Lower leg skin (tissue), 4 donors: ENCODE measurements around the gene VCP. TPM values are rescaled to one million over a fixed set of nuclear protein-coding genes. Genes with fewer than 3 reads are reported as not detected.

Experiments
- DNase-seq, 2 donors: peaks; one replicate each; pipeline ENCODE4 v3.0.0-alpha.2; 2019; ENCODE audit warnings: low spot score in 2 of 2
- H3K4me3 ChIP-seq: fragments of 200-600 bp; sonication (generic); 2 replicates; pipeline ENCODE4 v1.5.1; 2017; ENCODE audit warnings: mild to moderate bottlenecking, low read depth; ENCODE audit not compliant: poor library complexity, severe bottlenecking
- POLR2A ChIP-seq, 2 donors: fragments of 450-650 bp; IDR thresholded peaks; one replicate each; pipeline ENCODE4 v1.6.1; 2016 to 2017; ENCODE audit warnings: antibody characterized with exemption in 2 of 2, mild to moderate bottlenecking in 1 of 2, moderate library complexity in 1 of 2
- WGBS, 2 donors: methylation state at CpG; one replicate each; pipeline ENCODE4 v1.1.5; 2018; 5-methylcytosine and 5-hydroxymethylcytosine counted together
- intact Hi-C: fragments of 100-400 bp; cut with DNase I; formaldehyde crosslinking; loops from one replicate; pipeline ENCODE4 v1.15.0; 2023; ENCODE audit warnings: low total_unique reads
- total RNA-seq, 4 donors: library from RNA; depleted of rRNA; stranded (reverse); fragments of >200 nt; gene quantifications; one replicate each; pipeline ENCODE4 v1.1.0, GENCODE V29; 2016
- TF ChIP-seq, protein P1 (sequence below), 3 donors: fragments of 450-650 bp; IDR thresholded peaks; one replicate each; pipeline ENCODE4 v1.5.1; 2016; ENCODE audit warnings: antibody characterized with exemption in 3 of 3, mild to moderate bottlenecking in 3 of 3, moderate library complexity in 2 of 3

Gene VCP
- total RNA-seq, 4 donors from 2014 or later: 122 to 194 (median 156) TPM

DNA sequence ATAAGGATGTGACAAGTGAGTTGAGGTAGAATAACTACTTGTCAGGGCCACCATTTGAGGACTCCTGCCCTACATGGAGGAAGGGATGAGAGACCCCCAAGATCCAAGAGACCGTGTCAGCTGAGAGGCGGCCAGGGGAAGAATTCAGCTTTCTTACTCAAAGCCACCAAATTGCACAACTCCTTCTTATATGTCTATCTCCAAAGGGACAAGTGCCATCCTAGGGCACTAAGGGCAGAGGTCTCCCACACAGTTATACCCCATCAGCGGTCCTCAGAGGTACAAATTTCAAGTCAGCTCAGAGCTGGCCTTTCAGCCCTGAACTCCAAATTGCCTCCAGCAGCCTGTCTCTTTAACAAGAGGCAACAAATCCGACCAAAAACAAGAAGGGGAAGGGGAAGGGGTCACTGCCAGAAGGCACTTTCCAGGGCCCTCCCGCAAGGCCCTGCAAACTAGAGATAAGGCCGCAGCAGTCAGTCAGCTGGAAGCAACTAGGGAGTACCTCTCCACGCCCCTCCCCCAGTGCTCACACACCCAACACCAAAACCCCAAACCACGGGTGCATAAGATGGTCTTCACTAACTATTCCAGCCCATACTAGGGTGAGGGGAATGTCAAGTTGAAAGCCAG, 36.6 kb upstream of the VCP start:
- DNase-seq: peak in 1 of 2 donors; percentile 81
- TF ChIP-seq, protein P1, sequence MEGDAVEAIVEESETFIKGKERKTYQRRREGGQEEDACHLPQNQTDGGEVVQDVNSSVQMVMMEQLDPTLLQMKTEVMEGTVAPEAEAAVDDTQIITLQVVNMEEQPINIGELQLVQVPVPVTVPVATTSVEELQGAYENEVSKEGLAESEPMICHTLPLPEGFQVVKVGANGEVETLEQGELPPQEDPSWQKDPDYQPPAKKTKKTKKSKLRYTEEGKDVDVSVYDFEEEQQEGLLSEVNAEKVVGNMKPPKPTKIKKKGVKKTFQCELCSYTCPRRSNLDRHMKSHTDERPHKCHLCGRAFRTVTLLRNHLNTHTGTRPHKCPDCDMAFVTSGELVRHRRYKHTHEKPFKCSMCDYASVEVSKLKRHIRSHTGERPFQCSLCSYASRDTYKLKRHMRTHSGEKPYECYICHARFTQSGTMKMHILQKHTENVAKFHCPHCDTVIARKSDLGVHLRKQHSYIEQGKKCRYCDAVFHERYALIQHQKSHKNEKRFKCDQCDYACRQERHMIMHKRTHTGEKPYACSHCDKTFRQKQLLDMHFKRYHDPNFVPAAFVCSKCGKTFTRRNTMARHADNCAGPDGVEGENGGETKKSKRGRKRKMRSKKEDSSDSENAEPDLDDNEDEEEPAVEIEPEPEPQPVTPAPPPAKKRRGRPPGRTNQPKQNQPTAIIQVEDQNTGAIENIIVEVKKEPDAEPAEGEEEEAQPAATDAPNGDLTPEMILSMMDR (IDR thresholded peaks at IDR 0.05): no peak
- TF ChIP-seq POLR2A (IDR thresholded peaks at IDR 0.05): no peak
- 66 to 72% methylated on average over 7 to 8 of the region's 8 CpGs for WGBS, 2 donors
- intact Hi-C loops: no loop called here
- H3K4me3 ChIP-seq: no peak overlapping the region

DNA sequence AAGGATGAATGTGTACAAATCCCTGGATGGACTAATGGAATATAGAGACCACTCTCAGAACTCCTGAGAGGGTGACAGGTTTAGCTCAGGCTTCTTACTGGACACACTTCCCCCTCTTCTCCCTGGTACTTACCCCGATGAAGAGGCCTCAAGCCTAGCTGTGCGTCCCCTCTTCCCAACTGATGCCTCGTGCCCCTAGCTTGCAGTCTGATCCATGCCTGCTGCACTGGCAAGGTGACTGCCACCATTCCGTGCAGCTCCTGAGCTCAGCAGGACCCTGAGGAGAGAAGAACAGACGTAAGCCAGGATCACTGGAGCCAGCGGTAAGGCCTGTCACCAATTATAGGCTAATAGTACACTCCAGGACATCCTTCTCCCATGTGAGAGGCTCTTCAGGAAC, 36.0 kb upstream of the VCP start:
- intact Hi-C loops: no loop called here
- no peak overlapping the region for H3K4me3 ChIP-seq
- no peak for TF ChIP-seq POLR2A (IDR thresholded peaks at IDR 0.05)
- TF ChIP-seq, protein P1 (IDR thresholded peaks at IDR 0.05): no peak
- peak in 1 of 2 donors; percentile 53 for DNase-seq
- 82 to 84% methylated on average over 6 of the region's 6 CpGs for WGBS, 2 donors

DNA sequence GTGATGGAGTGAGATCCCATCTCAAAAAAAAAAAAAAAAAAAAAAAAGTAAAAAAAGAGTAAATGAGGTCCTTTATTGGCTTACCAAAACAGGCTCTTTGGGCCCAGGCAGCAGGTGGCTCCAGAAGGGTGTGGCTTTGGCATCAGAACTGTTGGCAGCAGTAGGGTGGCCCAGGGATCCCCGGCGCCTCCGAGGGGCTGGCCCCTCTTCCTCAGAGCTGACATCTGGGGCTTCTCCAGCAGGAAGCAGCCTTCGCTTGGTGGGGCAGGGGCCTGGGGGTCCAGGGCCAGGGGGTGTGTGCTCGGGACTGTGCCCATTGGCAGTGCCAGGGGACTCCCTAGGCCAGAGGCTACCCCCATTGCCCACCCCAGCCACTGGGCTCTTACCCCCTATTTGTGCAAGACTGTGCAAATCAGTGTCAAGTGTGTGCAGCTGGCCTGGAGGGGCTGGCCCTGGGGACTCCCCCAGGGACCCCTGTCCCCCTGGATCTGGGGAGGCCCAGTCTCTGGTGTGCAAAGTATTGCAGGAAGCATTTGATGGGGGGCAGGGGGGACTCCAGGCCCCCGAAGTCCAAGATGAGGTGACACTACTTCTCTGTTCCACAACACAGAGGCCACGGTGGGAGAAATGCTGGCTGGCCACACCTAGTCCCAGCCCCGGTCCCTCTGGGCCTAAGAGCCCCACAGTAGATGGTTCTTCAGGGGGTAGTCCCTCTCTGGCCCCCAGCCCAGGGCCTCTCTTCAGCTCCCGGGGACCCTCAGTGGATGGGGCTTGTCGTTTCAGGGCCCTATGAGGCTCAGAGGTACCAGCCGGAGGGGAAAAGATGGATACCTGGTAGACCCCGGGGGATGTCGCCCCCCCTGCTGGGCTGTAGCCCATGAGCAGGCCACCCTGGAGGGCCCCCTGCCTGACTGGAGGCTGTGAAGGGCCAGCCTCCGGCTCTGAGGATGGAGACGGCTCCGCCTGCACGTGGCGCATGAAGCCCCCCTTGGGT, 35.2 kb upstream of the VCP start:
- DNase-seq: peak in 1 of 2 donors; percentile 84
- no peak overlapping the region for H3K4me3 ChIP-seq
- TF ChIP-seq POLR2A (IDR thresholded peaks at IDR 0.05): no peak
- TF ChIP-seq, protein P1 (IDR thresholded peaks at IDR 0.05): no peak
- WGBS, 2 donors: 68 to 72% methylated on average over 18 of the region's 18 CpGs
- intact Hi-C loops: no loop called here

DNA sequence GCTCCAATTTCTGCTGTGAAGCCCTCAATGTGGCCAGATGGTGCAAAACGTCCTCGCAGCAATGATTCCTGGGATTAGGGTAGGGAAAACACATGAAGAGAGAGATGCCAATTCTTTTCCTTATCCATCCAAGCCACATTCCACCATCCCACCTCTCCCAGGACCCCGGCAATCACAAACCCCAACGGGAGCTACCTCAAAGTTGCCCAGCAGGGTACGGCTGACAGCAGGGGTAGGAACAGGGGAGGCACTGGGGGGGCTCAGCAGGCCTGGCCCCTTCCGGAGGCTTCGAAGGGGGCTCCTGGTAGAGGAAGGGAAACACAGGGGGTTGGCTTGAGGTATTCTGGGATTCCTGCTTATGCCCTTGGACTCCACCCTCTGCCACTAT, 33.9 kb upstream of the VCP start:
- H3K4me3 ChIP-seq: no peak overlapping the region
- WGBS, 2 donors: 88 to 90% methylated on average over 7 of the region's 7 CpGs
- TF ChIP-seq POLR2A (IDR thresholded peaks at IDR 0.05): no peak
- TF ChIP-seq, protein P1 (IDR thresholded peaks at IDR 0.05): no peak
- DNase-seq: peak in 1 of 2 donors; percentile 68
- intact Hi-C loops: no loop called here

DNA sequence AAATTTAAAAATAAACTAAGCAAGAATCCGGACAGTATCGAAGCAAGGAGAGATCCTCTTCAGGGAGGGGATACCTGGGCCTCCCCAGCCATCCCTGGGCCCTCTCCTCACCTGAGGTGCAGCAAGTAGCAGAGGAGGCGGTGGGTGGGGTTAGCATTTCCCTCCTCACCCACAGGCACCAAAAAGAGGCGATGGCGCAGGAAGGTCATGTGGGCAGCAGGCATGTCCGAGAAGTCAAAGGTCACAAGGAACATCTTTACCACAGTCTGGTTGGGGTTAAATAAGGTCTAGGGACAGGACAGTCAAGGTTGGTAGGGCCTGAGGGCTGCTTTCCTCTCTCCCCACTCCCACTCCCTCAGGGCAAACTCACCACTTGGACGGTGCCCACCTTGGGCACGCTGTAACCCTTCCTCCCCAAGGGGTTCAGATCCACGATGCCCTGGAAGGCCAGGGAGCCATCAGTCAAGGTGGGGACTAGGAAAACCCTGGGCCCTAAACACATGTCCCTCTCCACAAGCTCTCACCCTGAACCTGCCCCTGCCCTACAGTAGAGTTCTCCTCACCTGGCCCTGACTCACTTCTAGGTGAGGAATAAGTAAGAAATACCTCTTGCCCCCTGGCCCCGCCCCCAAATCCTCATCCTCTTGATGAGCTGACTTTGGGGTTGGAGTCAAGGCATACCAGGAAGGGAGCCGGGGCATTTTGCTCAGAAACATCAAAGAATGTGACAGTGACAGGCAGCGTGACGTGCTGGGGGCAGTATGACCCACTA, 33.3 kb upstream of the VCP start:
- intact Hi-C loops: no loop called here
- DNase-seq: peak in 1 of 2 donors; percentile 83
- no peak for TF ChIP-seq POLR2A (IDR thresholded peaks at IDR 0.05)
- TF ChIP-seq, protein P1 (IDR thresholded peaks at IDR 0.05): no peak
- H3K4me3 ChIP-seq: no peak overlapping the region
- WGBS, 2 donors: 90% methylated on average over 13 of the region's 13 CpGs
